GM21717 (cell line): ENCODE data around the gene PPP2R5C.
A peak's percentile ranks its signal among the peaks of the same experiment; 100 is the strongest.
"Not testable (repeated sequence)": the region's sequence is repeated elsewhere in the genome, so short reads cannot be mapped to it uniquely, and the experiment has no call there.

Experiments
- ATAC-seq: cut with Tn5 transposase; IDR thresholded peaks from one replicate; pipeline ENCODE4 v1.9.1; 2021; ENCODE audit warnings: mild to moderate bottlenecking, moderate library complexity; ENCODE audit not compliant: unreplicated experiment

PPP2R5C gene

GRCh38 chr14:101961746-101962502 is 200.4 kb downstream of the PPP2R5C start:
- no peak for ATAC-seq

DNA sequence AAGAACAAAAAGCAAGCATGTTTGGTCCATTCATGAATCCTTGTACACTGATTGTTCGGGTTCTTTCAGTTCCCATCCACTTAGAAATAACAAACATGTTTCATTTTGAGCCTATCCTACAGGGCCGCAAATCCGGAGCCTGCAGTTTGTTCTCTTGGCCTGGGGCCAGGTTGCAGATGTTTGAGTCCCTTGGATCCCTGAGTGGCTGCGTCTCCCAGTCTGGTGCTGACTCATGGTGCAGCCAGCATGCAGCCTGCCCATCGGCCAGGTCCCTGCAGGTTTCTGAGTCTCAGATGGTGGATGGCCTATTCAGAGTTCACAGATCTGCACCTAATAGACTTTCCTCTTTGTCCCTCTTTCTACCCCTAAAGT is 201.0 kb downstream of the PPP2R5C start:
- no peak for ATAC-seq

DNA sequence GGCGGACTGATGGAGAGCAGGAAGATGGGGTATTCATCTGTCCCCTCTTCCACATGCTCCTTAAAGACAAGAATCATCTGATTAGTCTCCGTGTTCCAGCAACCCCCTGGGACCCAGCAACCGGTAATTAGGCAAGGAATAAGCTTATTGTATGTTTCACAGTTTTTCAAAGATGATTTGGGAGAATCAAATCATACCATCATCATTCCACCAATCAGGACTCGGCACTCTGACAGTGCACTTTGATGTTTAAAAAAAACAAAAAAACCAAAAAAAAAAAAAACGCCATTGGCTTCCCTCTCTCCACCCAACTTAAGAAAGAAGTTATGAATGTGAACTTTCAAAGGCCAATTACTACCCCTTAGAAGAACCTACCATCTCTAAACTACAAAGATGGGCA is 201.5 kb downstream of the PPP2R5C start:
- ATAC-seq, result no peak

DNA sequence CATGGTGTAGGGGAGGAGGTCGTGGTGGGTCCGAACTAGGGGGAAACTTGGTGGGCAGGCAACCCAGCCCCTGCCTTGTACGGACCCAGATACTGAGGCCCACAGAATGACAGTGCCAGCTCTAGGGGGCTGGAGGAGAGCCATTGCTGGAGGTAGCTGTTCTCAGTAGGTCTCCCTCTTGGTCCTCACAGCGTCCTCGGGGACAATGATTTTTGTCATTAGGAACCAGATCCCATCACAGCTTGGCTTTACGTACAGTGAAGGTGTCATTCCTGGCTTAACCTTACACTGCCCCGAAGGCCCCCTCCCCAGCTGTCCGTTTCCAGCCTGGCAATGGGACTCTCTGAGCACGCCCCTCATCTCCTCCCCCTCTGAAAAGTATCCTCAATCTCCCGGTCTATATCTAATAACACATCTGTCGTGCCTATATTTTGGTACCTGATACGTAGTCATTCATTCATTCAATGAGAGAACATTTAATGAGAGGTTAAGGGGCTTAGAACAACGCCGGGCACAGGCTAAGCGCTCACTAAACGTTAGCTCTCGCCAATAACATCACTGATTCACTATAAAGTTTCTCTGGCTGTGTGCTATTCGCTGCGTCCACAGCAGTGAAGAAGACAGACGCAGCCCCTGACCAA is 202.3 kb downstream of the PPP2R5C start:
- ATAC-seq, result no peak

- ATAC-seq, result peak; percentile 82
Measured at GRCh38 chr14:101964297-101965180, 203.0 kb downstream of the PPP2R5C start, which contains the start of gene DYNC1H1. TSS of gene DYNC1H1 (plus strand) at chr14:101964573. CDS start at chr14:101964692, 119 bp downstream.

GRCh38 chr14:101965181-101965544 is 203.7 kb downstream of the PPP2R5C start:
- ATAC-seq, result peak; percentile 45

- ATAC-seq, result no peak
Measured at GRCh38 chr14:101965770-101966722, 204.5 kb downstream of the PPP2R5C start.

- ATAC-seq, result no peak
Measured at GRCh38 chr14:101966742-101967141, 205.2 kb downstream of the PPP2R5C start.

GRCh38 chr14:101968186-101968585 is 206.7 kb downstream of the PPP2R5C start:
- ATAC-seq, result no peak

- ATAC-seq, result no peak
Measured at GRCh38 chr14:101969481-101969880, 208.0 kb downstream of the PPP2R5C start.

- no peak for ATAC-seq
Measured at GRCh38 chr14:101970830-101971400, 209.4 kb downstream of the PPP2R5C start.

- ATAC-seq, result not testable (repeated sequence)
Measured at GRCh38 chr14:101971458-101971857, 209.9 kb downstream of the PPP2R5C start.

DNA sequence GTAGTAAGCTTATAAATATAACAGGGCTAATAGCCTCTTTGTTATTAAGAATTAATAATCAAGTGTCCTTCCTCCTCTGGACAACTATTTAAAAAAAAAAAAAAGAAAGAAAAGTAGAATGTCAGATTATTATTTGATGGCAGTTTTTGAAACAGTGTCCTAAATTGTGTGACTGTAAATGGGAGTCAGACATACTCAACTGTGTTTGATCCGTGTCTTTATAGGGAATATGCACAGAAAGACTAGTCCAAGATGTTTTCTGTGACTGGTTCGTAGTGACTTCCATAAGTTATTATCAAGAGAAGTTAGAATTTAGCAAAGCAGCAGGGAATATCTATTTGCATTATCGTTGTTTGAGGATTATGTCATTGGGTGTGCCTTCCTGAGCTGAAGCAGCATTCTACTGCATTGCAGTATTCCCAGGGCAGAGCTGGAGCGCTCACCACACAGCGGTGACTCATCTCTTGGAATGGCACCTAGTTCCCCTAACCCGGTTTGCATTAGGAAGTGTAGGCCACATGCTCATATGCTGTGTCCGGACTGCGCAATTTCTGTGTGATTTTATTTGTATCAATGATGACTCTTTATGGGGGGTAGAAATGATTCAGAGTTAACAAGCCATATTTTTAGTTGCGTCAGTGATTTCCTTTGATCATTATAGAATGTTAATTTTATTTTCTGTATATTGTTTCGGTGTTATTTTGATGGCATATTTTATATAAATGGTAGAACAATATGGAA is 210.8 kb downstream of the PPP2R5C start:
- no peak for ATAC-seq

DNA sequence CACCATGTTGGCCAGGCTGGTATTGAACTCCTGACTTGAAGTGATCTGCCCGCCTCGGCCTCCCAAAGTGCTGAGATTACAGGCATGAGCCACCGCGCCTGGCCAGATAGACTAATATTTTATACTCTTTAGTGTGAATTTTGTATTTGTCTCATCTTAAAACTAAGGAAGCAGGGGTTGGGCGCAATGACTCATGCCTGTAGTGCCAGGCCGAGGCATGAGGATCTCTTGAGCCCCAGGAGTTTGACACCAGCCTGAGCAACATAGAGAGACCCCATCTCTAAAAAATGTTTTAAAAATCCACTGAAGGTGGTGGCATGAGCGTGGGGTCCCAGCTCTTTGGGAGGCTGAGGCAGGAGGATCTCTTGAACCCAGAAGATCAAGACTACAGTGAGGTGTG is 211.8 kb downstream of the PPP2R5C start:
- ATAC-seq, result no peak

DNA sequence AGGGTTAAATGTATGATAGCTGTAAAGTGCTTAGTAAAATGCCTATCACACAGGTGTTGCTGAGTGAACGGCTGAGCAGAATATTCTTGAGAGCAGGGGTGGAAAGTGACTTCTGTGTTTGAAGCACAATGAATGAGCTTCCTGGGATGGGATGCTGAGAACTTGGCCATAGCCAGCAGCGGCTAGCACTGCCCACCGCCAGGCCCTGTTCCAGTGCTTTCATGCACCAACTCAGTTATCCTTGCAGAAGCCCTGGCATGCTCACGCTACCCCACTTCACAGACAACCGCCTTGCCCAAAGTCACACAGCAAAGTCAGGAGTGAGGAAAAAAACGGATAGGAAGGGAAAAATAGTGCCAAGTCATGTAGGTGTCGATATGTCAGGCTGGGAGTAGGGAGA is 213.7 kb downstream of the PPP2R5C start:
- no peak for ATAC-seq
